Esophagus mucosa (tissue), 1 donor: ENCODE data around the gene DUS2. TPM values are rescaled to one million over a fixed set of nuclear protein-coding genes. Genes with fewer than 3 reads are reported as not detected.
"Not testable (repeated sequence)": the region's sequence is repeated elsewhere in the genome, so short reads cannot be mapped to it uniquely, and the experiment has no call there.

ENCODE experiments used
- ATAC-seq: fragments of 200-7000 bp; cut with Tn5 transposase; one replicate; pipeline ENCODE4 v1.9.1; 2020
- total RNA-seq: library from RNA; stranded (reverse); gene quantifications from one replicate; pipeline ENCODE4 v1.2.4, GENCODE V29; 2023
- donor health status: DM: yes; HTN: yes; CAD: no.

The DUS2 gene
- total RNA-seq, 1 donor from 2014 or later = 17.4 TPM

GRCh38 chr16:67998779-67999688 is 24.1 kb upstream of the DUS2 start, which contains the start of gene DPEP2:
Gene DPEP2, minus strand, starts transcription at chr16:67999484. Its CDS starts 6,272 bp downstream, at chr16:67993212.
- ATAC-seq = peak; percentile 64

- ATAC-seq = peak; percentile 23
Measured at GRCh38 chr16:67999985-68000384, 23.1 kb upstream of the DUS2 start.

DNA sequence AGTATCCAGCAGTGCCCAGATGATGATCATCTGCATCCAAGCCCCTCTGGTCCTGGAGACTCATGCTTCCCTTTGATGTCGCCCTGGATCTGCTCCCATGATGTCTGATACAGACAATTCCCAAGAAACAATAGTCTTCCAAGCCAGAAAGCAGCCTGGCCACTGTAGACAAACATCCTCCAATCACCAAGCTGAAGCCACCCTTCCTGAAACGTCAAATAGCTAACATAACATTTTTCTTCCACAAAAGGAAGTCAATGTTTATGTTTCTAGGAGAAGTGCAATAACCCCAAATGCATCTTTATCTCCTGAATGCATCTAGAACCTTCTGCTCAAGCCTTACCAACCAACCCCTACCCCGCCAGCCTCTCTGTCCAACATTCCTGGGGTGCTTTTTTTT is 22.6 kb upstream of the DUS2 start:
- peak; percentile 11 for ATAC-seq

GRCh38 chr16:68003031-68003430 is 20.1 kb upstream of the DUS2 start:
- no peak for ATAC-seq

DNA sequence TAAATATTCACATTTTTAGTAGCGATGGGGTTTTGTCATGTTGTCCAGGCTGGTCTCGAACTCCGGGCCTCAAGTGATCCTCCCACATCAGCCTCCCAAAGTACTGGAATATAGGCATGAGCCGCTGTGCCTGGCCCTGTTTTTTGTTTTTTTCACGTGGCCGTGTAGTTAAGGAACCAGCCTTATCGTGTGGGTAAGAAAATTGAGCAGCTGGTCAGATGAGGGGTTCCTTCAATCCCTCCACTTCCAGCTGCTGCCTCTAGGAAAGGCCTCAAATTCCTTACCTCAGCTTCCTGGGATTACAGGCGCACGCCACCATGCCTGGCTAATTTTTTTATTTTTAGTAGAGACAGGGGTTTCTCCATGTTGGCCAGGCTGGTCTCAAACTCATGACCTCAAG is 17.9 kb upstream of the DUS2 start:
- no peak for ATAC-seq

GRCh38 chr16:68005786-68006286 is 17.2 kb upstream of the DUS2 start:
- peak; percentile 97 for ATAC-seq

- no peak for ATAC-seq
Measured at GRCh38 chr16:68009157-68009735, 13.8 kb upstream of the DUS2 start.

- not testable (repeated sequence) for ATAC-seq
Measured at GRCh38 chr16:68009872-68010271, 13.2 kb upstream of the DUS2 start.

DNA sequence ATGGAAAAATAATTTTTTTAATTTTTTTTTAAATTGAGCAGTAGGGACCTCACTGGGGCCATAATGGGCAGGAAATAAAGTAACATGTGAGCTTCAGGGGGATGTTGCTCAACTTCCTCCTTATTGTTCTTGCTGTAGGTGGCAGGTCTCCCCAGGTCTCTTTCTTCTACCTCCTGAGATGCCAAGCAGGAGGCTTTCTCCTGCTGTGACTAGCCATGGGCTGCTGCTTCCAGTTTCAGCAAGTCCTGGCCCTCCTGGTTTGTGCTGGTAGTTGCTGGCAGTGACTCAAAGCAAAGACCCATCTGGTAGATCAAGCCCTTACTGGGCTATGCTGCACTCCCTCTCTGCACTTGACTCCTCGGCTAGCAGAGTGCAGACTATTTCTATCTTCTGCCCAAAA is 9.6 kb upstream of the DUS2 start:
- peak; percentile 88 for ATAC-seq

- no peak for ATAC-seq
Measured at GRCh38 chr16:68015681-68016080, 7.4 kb upstream of the DUS2 start, which contains the start of gene DPEP2NB. Gene DPEP2NB, minus strand, starts transcription at chr16:68015911. Its CDS starts 141 bp downstream, at chr16:68015770.

DNA sequence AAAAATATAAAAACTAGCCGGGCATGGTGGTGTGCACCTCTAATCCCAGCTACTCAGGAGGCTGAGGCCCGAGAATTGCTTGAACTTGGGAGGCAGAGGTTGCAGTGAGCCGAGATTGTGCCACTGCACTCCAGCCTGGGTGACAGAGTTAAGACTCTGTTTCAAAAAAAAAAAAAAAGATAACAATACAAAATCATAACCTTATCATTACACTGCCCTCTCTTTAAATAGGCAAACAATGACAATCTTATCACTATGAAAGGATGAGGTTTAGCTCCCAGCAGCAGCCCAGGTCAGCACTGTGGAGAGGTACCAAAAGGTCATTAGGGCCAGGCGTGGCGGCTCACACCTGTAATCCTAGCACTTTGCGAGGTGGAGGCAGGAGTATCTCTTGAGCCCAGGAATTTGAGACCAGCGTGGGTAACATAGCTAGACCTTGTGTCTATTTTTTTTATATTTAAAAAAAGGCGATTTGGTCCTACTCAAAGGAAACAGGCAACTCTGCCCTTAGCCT is 3.9 kb upstream of the DUS2 start:
- ATAC-seq = no peak

- no peak for ATAC-seq
Measured at GRCh38 chr16:68021490-68021889, 1.6 kb upstream of the DUS2 start.

DNA sequence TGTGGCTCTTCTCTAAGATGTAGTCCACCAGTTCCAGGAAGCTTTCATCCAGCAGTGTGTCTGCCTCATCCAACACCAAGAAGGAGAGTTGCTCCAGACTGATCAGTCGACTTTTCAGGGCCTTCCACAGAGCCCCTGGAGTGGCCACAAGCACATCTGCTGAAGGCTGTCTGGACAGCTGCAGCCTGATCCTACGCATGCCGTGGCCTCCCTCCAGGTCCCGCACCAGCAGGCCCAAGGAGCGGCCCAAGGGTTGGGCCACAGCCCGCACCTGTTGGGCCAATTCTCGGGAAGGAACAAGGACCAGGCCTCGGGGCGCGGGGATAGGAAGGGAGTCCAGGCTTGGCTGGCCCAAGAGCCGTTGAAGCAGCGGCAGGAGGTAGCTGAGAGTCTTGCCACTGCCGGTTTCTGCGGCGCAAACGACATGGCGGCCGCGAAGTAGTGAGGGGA is 781 bp upstream of the DUS2 start:
- peak; percentile 39 for ATAC-seq

DNA sequence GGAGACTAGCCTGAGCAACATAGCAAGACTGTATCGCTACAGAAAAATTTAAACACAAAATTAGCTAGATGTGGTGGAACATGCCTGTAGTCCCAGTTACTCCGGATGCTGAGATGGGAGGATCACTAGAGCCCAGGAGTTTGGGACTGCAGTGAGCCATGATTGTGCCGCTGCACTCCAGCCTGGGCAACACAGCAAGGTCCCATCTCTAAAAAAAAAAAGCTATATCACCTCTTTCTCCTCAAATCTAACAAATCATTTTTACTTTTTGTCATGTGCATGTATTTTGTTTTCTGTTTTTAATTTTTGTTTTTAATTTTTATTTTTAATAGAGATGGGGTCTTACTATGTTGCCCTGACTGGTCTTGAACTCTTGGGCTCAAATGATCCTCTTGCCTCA is 5.9 kb downstream of the DUS2 start:
- no peak for ATAC-seq

DNA sequence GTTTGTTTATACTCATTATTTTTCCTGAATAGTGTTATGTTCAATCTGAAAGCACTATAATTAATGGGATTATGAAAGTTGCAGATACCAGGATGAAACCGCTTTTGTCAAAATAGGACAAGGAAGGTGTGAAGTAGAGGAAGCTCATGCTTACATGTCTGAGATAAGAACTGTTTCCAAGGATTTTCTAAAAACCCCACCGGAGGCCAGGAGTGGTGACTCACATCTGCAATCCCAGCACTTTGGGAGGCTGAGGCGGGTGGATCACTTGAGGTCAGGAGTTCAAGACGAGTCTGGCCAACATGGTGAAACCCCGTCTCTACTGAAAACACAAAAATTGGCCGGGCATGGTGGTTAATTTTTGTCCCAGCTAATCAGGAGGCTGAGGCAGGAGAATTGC is 7.0 kb downstream of the DUS2 start:
- not testable (repeated sequence) for ATAC-seq

DNA sequence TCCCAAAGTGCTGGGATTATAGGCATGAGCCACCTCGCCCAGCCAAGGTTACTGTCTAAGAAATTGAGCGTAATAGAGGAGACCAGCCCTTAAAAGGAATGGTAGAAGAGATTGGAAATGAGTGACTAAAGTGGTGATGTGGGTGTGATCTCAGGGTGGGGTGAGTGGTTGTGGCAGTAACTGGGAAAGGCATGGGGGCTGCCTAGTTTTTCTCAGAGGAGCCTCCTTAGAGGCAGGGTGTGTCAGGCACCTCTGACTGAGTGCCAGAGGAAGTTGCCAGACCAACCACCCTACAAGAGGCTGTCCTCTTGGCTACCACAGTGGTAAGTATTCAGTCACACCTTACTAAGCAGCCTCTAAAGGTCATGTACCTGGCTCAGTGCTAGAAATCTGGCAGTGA is 8.9 kb downstream of the DUS2 start:
- peak; percentile 96 for ATAC-seq

DNA sequence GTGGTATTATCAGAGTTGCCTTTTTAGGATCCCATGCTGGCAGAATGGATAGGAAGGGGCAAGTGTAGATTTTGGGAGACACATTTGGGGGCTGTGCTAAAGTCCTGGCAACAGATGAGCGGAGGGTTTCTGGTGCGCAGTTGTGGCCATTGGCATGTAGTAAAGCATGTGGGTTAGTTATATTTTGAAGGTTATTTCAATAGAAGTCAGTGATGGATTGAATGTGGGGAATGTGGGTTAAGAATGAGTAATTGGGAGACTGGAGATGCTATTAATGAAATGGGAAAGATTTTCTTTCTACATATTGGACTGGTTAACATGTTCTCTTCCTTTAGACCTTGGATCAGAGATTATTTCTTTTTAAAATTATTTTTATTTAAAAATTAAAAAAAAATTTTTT is 10.0 kb downstream of the DUS2 start:
- ATAC-seq = no peak

DNA sequence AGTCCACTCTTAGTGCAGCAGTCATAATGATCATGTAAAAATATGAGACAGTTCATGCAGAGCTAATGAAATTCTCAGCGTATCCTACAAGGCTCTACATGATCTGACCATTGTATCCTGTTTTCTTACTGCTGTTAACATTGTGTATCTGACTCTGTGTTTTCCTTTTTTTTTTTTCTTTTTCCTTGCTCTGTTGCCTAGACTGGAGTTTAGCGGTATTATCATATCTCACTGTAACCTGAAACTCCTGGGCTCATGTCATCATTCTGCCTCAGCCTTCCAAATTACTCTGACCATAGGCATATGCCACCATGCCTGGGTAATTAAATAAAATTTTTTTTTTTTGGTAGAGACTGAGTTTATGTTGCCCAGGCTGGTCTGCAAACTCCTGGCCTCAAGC is 12.1 kb downstream of the DUS2 start:
- no peak for ATAC-seq

DNA sequence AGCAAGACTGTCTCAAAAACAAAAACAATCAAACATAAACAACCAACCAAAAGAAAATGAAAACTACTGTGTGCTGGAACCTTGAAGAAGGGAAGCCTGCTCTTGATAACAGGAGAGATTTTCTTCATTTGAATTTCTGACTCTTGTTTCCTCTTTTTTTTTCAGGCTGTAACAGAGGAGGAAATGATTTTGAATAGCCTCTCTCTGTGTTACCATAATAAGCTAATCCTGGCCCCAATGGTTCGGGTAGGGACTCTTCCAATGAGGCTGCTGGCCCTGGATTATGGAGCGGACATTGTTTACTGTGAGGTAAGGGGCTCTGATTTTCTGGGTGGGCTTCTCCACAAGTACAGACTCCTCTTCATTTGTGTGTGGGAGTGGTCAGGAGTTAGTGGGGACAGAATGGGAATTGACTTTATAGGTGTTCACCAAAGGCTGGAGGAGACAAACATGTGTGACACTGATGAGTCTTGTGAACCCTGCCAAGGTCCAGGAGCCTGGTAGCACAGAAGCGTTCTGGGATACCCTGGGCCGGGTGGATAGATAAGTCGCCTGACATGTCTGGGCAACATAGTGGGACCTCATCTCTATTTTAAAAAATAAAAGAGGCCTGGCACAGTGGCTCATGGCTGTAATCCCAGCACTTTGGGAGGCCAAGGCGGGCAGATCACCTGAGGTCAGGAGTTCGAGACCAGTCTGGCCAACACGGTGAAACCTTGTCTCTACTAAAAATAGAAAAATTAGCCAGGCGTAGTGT is 14.9 kb downstream of the DUS2 start:
- ATAC-seq = no peak

- peak; percentile 98 for ATAC-seq
Measured at GRCh38 chr16:68040506-68041288, 17.6 kb downstream of the DUS2 start.

DNA sequence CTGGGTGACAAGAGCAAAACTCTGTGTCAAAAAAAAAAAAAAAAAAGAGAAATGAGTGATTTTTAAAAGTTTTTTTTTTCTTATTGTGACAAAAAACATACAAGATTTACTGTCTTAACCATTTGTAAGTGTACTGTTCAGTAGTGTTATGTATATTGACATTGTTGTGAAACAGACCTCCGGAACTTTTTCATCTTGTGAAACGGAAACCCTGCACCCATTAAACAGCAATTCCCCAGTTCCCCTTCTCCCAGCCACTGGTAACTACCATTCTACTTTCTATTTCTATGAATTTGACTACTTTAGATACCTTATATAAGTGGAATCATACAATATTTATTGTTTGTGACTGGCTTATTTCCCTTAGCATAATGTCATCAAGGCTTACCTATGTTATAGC is 18.7 kb downstream of the DUS2 start:
- no peak for ATAC-seq

DNA sequence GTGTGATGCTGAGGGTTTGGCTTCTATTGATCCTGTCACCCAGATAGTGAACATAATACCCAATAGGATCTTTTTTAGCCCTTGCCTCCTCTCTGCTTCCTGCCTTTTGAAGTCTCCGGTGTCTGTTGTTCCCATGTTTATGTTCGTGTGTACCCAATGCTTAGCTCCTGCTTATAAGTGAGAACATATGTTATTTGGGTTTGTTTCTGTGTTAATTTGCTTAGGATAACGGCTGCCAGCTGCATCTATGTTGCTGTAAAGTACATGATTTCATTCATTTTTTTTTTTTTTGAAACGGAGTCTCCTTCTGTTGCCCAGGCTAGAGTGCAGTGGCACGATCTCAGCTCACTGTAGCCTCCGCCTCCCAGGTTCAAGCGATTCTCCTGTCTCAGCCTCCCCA is 23.0 kb downstream of the DUS2 start:
- ATAC-seq = no peak
